ENCODE data around the gene PDE4DIP. TPM values are rescaled to one million over a fixed set of nuclear protein-coding genes. Genes with fewer than 3 reads are reported as not detected.
A peak's percentile ranks its signal among the peaks of the same experiment; 100 is the strongest.
"Not testable (repeated sequence)": the region's sequence is repeated elsewhere in the genome, so short reads cannot be mapped to it uniquely, and the experiment has no call there.

PDE4DIP gene
- total RNA-seq (2014; rRNA removed; shearing (Covaris generic)) (26.8 and 35.2 TPM in 2 replicates), polyA plus RNA-seq (2016; fragmentation: Nextera tagmentation; extraction: Ambion mirVana) (12.9 and 16.5 TPM in 2 replicates)
- long read RNA-seq, full-length matches to known transcripts: 1 of 6 reads
- long read RNA-seq, partial matches to known transcripts: 5 of 6 reads
- long read RNA-seq, other reads (novel, unspliced or antisense): 0 of 6 reads

GRCh38 chr1:148844220-148844619 is at the start of gene PDE4DIP:
Gene PDE4DIP (plus strand): TSS chr1:148844428. CDS start chr1:148844775, 347 bp downstream.
- H3K4me1 Mint-ChIP-seq; H3K36me3 ChIP-seq (ENCODE audit: insufficient read depth); H3K4me2 ChIP-seq; H3K79me2 ChIP-seq (replicated peaks; ENCODE audit: insufficient read depth); DNase-seq (ENCODE audit: low spot score); H3K9me2 ChIP-seq (ENCODE audit: insufficient read depth); H3K36me3 Mint-ChIP-seq (ENCODE audit: low read depth); H3K27ac Mint-ChIP-seq; H3K9me3 Mint-ChIP-seq; H3K27me3 Mint-ChIP-seq (ENCODE audit: insufficient read depth, low read depth, poor library complexity); H3K4me1 ChIP-seq (ENCODE audit: insufficient read depth); H3K4me3 ChIP-seq; H3K27ac ChIP-seq (ENCODE audit: low read depth); H3K27me3 ChIP-seq (ENCODE audit: insufficient read depth); H2AFZ ChIP-seq; H3F3A ChIP-seq (replicated peaks; ENCODE audit: low read depth); H4K20me1 ChIP-seq (replicated peaks; ENCODE audit: insufficient read depth): not testable (repeated sequence)
- peak within 1 kb of the TSS; percentile 67; the same call in 2 of the 3 replicates for H3K4me3 Mint-ChIP-seq
- peak; percentile 95 for ATAC-seq

GRCh38 chr1:148808268-148808928 is 35.8 kb upstream of the PDE4DIP start:
- not testable (repeated sequence) for H3K27ac Mint-ChIP-seq; H2AFZ ChIP-seq; H3K9me3 Mint-ChIP-seq; H3K79me2 ChIP-seq (replicated peaks; ENCODE audit: insufficient read depth); H3K9me2 ChIP-seq (ENCODE audit: insufficient read depth); H3K4me3 Mint-ChIP-seq; H3K27me3 Mint-ChIP-seq (ENCODE audit: insufficient read depth, low read depth, poor library complexity); H3K27me3 ChIP-seq (ENCODE audit: insufficient read depth); H3K4me1 ChIP-seq (ENCODE audit: insufficient read depth); H3K4me3 ChIP-seq; H4K20me1 ChIP-seq (replicated peaks; ENCODE audit: insufficient read depth); H3K4me1 Mint-ChIP-seq; H3K27ac ChIP-seq (ENCODE audit: low read depth); H3K4me2 ChIP-seq; H3K36me3 ChIP-seq (ENCODE audit: insufficient read depth); H3K36me3 Mint-ChIP-seq (ENCODE audit: low read depth); H3F3A ChIP-seq (replicated peaks; ENCODE audit: low read depth); DNase-seq (ENCODE audit: low spot score)
- ATAC-seq: peak; percentile 94

- not testable (repeated sequence) for H3K36me3 Mint-ChIP-seq (ENCODE audit: low read depth); DNase-seq (ENCODE audit: low spot score); ATAC-seq
These were observed 35.3 kb upstream of the PDE4DIP start for GRCh38 chr1:148808929-148809283.

GRCh38 chr1:148822180-148822579 is 22.0 kb upstream of the PDE4DIP start:
- H3K4me1 Mint-ChIP-seq; H3K36me3 ChIP-seq (ENCODE audit: insufficient read depth); H4K20me1 ChIP-seq (replicated peaks; ENCODE audit: insufficient read depth); H2AFZ ChIP-seq; H3K27ac Mint-ChIP-seq; H3F3A ChIP-seq (replicated peaks; ENCODE audit: low read depth); H3K4me1 ChIP-seq (ENCODE audit: insufficient read depth); H3K27me3 Mint-ChIP-seq (ENCODE audit: insufficient read depth, low read depth, poor library complexity); H3K79me2 ChIP-seq (replicated peaks; ENCODE audit: insufficient read depth); H3K4me2 ChIP-seq; H3K9me2 ChIP-seq (ENCODE audit: insufficient read depth); DNase-seq (ENCODE audit: low spot score); H3K36me3 Mint-ChIP-seq (ENCODE audit: low read depth); H3K27ac ChIP-seq (ENCODE audit: low read depth); H3K27me3 ChIP-seq (ENCODE audit: insufficient read depth); H3K9me3 Mint-ChIP-seq; H3K4me3 Mint-ChIP-seq; H3K4me3 ChIP-seq: not testable (repeated sequence)
- peak; percentile 54 for ATAC-seq

More at GRCh38 chr1:148808929-148809283, 35.3 kb upstream of the PDE4DIP start:
- not testable (repeated sequence) for H3K27me3 Mint-ChIP-seq (ENCODE audit: insufficient read depth, low read depth, poor library complexity); H3K27me3 ChIP-seq (ENCODE audit: insufficient read depth); H4K20me1 ChIP-seq (replicated peaks; ENCODE audit: insufficient read depth); H3K4me2 ChIP-seq; H3K79me2 ChIP-seq (replicated peaks; ENCODE audit: insufficient read depth); H3K4me3 ChIP-seq; H3K27ac ChIP-seq (ENCODE audit: low read depth); H2AFZ ChIP-seq; H3K4me1 Mint-ChIP-seq; H3K9me2 ChIP-seq (ENCODE audit: insufficient read depth); H3K36me3 ChIP-seq (ENCODE audit: insufficient read depth); H3F3A ChIP-seq (replicated peaks; ENCODE audit: low read depth); H3K4me3 Mint-ChIP-seq; H3K27ac Mint-ChIP-seq; H3K9me3 Mint-ChIP-seq; H3K4me1 ChIP-seq (ENCODE audit: insufficient read depth)

GRCh38 chr1:148823822-148824221 is 20.4 kb upstream of the PDE4DIP start:
- H3K4me3 ChIP-seq: not testable (repeated sequence)

GRCh38 chr1:148825029-148825428 is 19.2 kb upstream of the PDE4DIP start:
- not testable (repeated sequence) for H4K20me1 ChIP-seq (replicated peaks; ENCODE audit: insufficient read depth); H3K4me1 ChIP-seq (ENCODE audit: insufficient read depth); H3K9me3 Mint-ChIP-seq; H3K79me2 ChIP-seq (replicated peaks; ENCODE audit: insufficient read depth); H3K36me3 ChIP-seq (ENCODE audit: insufficient read depth); H3F3A ChIP-seq (replicated peaks; ENCODE audit: low read depth); H3K27me3 Mint-ChIP-seq (ENCODE audit: insufficient read depth, low read depth, poor library complexity); H2AFZ ChIP-seq; H3K36me3 Mint-ChIP-seq (ENCODE audit: low read depth); H3K27ac ChIP-seq (ENCODE audit: low read depth); H3K4me1 Mint-ChIP-seq; H3K4me2 ChIP-seq; H3K9me2 ChIP-seq (ENCODE audit: insufficient read depth); H3K27me3 ChIP-seq (ENCODE audit: insufficient read depth); H3K27ac Mint-ChIP-seq; DNase-seq (ENCODE audit: low spot score); H3K4me3 Mint-ChIP-seq; H3K4me3 ChIP-seq
- peak; percentile 80 for ATAC-seq

More at GRCh38 chr1:148823822-148824221, 20.4 kb upstream of the PDE4DIP start:
- not testable (repeated sequence) for H3K79me2 ChIP-seq (replicated peaks; ENCODE audit: insufficient read depth); H3K4me2 ChIP-seq; H3K9me2 ChIP-seq (ENCODE audit: insufficient read depth); H3K27ac ChIP-seq (ENCODE audit: low read depth); H3K27me3 ChIP-seq (ENCODE audit: insufficient read depth); DNase-seq (ENCODE audit: low spot score); H3K36me3 Mint-ChIP-seq (ENCODE audit: low read depth); H3K4me3 Mint-ChIP-seq; H3K27me3 Mint-ChIP-seq (ENCODE audit: insufficient read depth, low read depth, poor library complexity); H3K4me1 Mint-ChIP-seq; H3K27ac Mint-ChIP-seq; H3K4me1 ChIP-seq (ENCODE audit: insufficient read depth); H3K9me3 Mint-ChIP-seq; H3F3A ChIP-seq (replicated peaks; ENCODE audit: low read depth); H3K36me3 ChIP-seq (ENCODE audit: insufficient read depth); ATAC-seq; H4K20me1 ChIP-seq (replicated peaks; ENCODE audit: insufficient read depth); H2AFZ ChIP-seq
